Liver (tissue), 9 donors: ENCODE measurements around the gene SNRNP70. TPM values are rescaled to one million over a fixed set of nuclear protein-coding genes. Genes with fewer than 3 reads are reported as not detected.
A peak's percentile ranks its signal among the peaks of the same experiment; 100 is the strongest.

Experiments
- DNase-seq: peaks from one replicate; pipeline ENCODE4 v3.0.0-alpha.2; 2017; ENCODE audit warnings: low spot score
- H3K27ac ChIP-seq, 2 donors: one replicate each; pipeline ENCODE4 v1.7.0; 2013; ENCODE audit warnings: inconsistent platforms in 2 of 2, low read length in 2 of 2, control low read depth in 1 of 2, low read depth in 1 of 2, mild to moderate bottlenecking in 1 of 2
- H3K27me3 ChIP-seq, 4 donors: one replicate each; pipeline versions ENCODE4 v1.6.1 to v1.7.0; 2013; ENCODE audit warnings: low read length in 3 of 4, inconsistent platforms in 1 of 4, mild to moderate bottlenecking in 1 of 4, moderate library complexity in 1 of 4; ENCODE audit not compliant: control insufficient read depth in 4 of 4, insufficient read depth in 4 of 4
- H3K36me3 ChIP-seq, 4 donors: one replicate each; pipeline versions ENCODE4 v1.6.1 to v1.7.0; 2013; ENCODE audit warnings: low read length in 3 of 4, mild to moderate bottlenecking in 3 of 4, low read depth in 1 of 4, moderate library complexity in 1 of 4; ENCODE audit not compliant: control insufficient read depth in 4 of 4, insufficient read depth in 3 of 4
- H3K4me1 ChIP-seq, 4 donors: one replicate each; pipeline versions ENCODE4 v1.6.1 to v1.7.0; 2013; ENCODE audit warnings: low read length in 3 of 4, mild to moderate bottlenecking in 3 of 4, moderate library complexity in 1 of 4; ENCODE audit not compliant: control insufficient read depth in 4 of 4, insufficient read depth in 4 of 4
- H3K4me3 ChIP-seq, 3 donors: one replicate each; pipeline versions ENCODE4 v1.6.1 to v1.7.0; 2013; ENCODE audit warnings: low read length in 3 of 3, control low read depth in 1 of 3, low read depth in 1 of 3, mild to moderate bottlenecking in 1 of 3
- H3K9ac ChIP-seq, 2 donors: one replicate each; pipeline ENCODE4 v1.7.0; 2013; ENCODE audit warnings: low read length in 2 of 2, mild to moderate bottlenecking in 2 of 2, moderate library complexity in 2 of 2, control low read depth in 1 of 2, low read depth in 1 of 2
- H3K9me3 ChIP-seq, 4 donors: one replicate each; pipeline versions ENCODE4 v1.6.1 to v1.7.0; 2013; ENCODE audit warnings: low read length in 3 of 4; ENCODE audit not compliant: control insufficient read depth in 4 of 4
- FOXA1 ChIP-seq: IDR thresholded peaks from 2 replicates; pipeline ENCODE4 v1.6.1; 2016; ENCODE audit warnings: antibody characterized with exemption
- FOXA2 ChIP-seq: IDR thresholded peaks from 2 replicates; pipeline ENCODE4 v1.6.1; 2016; ENCODE audit warnings: antibody characterized with exemption
- GABPA ChIP-seq, 2 donors: IDR thresholded peaks in 1 of 2; conservative IDR thresholded peaks in 1 of 2; 2 replicates each; pipeline ENCODE4 v1.6.1; 2016; ENCODE audit warnings: antibody characterized with exemption in 2 of 2, mild to moderate bottlenecking in 1 of 2, moderate library complexity in 1 of 2
- HNF4A ChIP-seq, 2 donors: conservative IDR thresholded peaks; 2 replicates each; pipeline ENCODE4 v1.6.1; 2016; ENCODE audit warnings: antibody characterized with exemption in 2 of 2, mild to moderate bottlenecking in 2 of 2
- HNF4G ChIP-seq: IDR thresholded peaks from 2 replicates; pipeline ENCODE4 v1.6.1; 2016; ENCODE audit warnings: antibody characterized with exemption
- JUND ChIP-seq, 2 donors: IDR thresholded peaks; 2 replicates each; pipeline ENCODE4 v1.6.1; 2016; ENCODE audit warnings: antibody characterized with exemption in 2 of 2
- NR2F2 ChIP-seq: IDR thresholded peaks from 2 replicates; pipeline ENCODE4 v1.6.1; 2016; ENCODE audit warnings: antibody characterized with exemption
- RXRA ChIP-seq, 2 donors: IDR thresholded peaks; 2 replicates each; pipeline ENCODE4 v1.6.1; 2017 to 2018; ENCODE audit warnings: antibody characterized with exemption in 2 of 2, mild to moderate bottlenecking in 1 of 2
- SP1 ChIP-seq: IDR thresholded peaks from 2 replicates; pipeline ENCODE4 v1.6.1; 2018; ENCODE audit warnings: antibody characterized with exemption, mild to moderate bottlenecking
- TAF1 ChIP-seq: conservative IDR thresholded peaks from 2 replicates; pipeline ENCODE4 v1.6.1; 2016; ENCODE audit warnings: antibody characterized with exemption, mild to moderate bottlenecking
- WGBS: extraction: QIAGEN DNeasy Blood & Tissue Kit; methylation state at CpG from one replicate; pipeline ENCODE4 v1.1.7; 2013; 5-methylcytosine and 5-hydroxymethylcytosine counted together
- polyA plus RNA-seq, 2 donors: library from polyadenylated mRNA; stranded (reverse) in 1 of 2; unstranded in 1 of 2; fragments of 200-250 nt in 1 of 2; fragments of >200 nt in 1 of 2; fragmentation: Nextera tagmentation in 1 of 2; extraction: Ambion mirVana in 1 of 2; gene quantifications; one replicate each; pipeline versions ENCODE4 v1.2.1 to v1.2.3, GENCODE V29; 2013 to 2015
- total RNA-seq, 2 donors: library from RNA; depleted of rRNA; stranded (reverse); fragments of >200 nt; gene quantifications; one replicate each; pipeline ENCODE4 v1.2.3, GENCODE V29; 2014
- TF ChIP-seq, protein P1 (sequence below): fragments of 150-350 bp; IDR thresholded peaks from 2 replicates; pipeline ENCODE4 v1.5.1; 2017; ENCODE audit warnings: improper control_type of control experiment, low read depth, low read length; ENCODE audit not compliant: missing input control
- TF ChIP-seq, protein P2 (sequence below): IDR thresholded peaks from 2 replicates; pipeline ENCODE4 v1.6.1; 2016; ENCODE audit warnings: antibody characterized with exemption
- TF ChIP-seq, protein P3 (sequence below): IDR thresholded peaks from 2 replicates; pipeline ENCODE4 v1.6.1; 2016; ENCODE audit warnings: antibody characterized with exemption
- TF ChIP-seq, protein P4 (sequence below): IDR thresholded peaks from 2 replicates; pipeline ENCODE4 v1.6.1; 2016; ENCODE audit warnings: antibody characterized with exemption, mild to moderate bottlenecking
- TF ChIP-seq, protein P5 (sequence below): IDR thresholded peaks from 2 replicates; pipeline ENCODE4 v1.6.1; 2016; ENCODE audit warnings: antibody characterized with exemption
- donor health status: healthy.
- donor health status: healthy.
- donor health status: healthy.
- donor health status: healthy.
- donor health status: healthy.

Gene SNRNP70
- total and polyA plus RNA-seq, 4 donors, result 34.2 to 166 (median 94.8) TPM

DNA sequence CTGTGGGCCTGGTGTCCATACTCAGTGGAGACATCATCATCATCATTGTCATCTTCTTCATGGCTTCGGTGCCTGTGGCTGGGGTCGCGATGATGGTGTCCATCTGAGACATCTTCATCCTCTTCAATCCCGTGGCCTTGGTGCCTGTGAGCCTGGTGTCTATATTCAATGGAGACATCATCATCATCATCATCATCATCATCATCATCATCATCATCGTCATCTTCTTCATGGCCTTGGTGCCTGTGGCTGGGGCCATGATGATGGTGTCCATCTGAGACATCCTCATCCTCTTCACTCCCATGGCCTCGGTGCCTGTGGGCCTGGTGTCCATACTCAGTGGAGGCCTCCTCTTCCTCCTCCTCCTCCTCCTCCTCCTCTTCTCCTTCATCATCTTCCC lies 69.0 kb downstream of the SNRNP70 start:
- TF ChIP-seq FOXA2 (no peak), TAF1 (no peak), NR2F2 (no peak), RXRA (IDR thresholded peaks at IDR 0.05) (no peak), HNF4A (conservative IDR thresholded peaks at IDR 0.05) (no peak), SP1 (no peak)
- TF ChIP-seq, protein P1, sequence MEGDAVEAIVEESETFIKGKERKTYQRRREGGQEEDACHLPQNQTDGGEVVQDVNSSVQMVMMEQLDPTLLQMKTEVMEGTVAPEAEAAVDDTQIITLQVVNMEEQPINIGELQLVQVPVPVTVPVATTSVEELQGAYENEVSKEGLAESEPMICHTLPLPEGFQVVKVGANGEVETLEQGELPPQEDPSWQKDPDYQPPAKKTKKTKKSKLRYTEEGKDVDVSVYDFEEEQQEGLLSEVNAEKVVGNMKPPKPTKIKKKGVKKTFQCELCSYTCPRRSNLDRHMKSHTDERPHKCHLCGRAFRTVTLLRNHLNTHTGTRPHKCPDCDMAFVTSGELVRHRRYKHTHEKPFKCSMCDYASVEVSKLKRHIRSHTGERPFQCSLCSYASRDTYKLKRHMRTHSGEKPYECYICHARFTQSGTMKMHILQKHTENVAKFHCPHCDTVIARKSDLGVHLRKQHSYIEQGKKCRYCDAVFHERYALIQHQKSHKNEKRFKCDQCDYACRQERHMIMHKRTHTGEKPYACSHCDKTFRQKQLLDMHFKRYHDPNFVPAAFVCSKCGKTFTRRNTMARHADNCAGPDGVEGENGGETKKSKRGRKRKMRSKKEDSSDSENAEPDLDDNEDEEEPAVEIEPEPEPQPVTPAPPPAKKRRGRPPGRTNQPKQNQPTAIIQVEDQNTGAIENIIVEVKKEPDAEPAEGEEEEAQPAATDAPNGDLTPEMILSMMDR, result no peak
- TF ChIP-seq, protein P2, sequence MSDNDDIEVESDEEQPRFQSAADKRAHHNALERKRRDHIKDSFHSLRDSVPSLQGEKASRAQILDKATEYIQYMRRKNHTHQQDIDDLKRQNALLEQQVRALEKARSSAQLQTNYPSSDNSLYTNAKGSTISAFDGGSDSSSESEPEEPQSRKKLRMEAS, result no peak
- TF ChIP-seq, protein P3, sequence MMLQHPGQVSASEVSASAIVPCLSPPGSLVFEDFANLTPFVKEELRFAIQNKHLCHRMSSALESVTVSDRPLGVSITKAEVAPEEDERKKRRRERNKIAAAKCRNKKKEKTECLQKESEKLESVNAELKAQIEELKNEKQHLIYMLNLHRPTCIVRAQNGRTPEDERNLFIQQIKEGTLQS, result no peak
- H3K9ac ChIP-seq, result no peak overlapping the region
- H3K36me3 ChIP-seq, result no peaks in the 10 kb centered on the region
- no peak overlapping the region for H3K27ac ChIP-seq
- no peaks in the 10 kb centered on the region for H3K27me3 ChIP-seq
- no peak overlapping the region for H3K4me3 ChIP-seq
- peaks cover 3 to 26% (median 17%) of the 10 kb centered on the region in 4 donors for H3K4me1 ChIP-seq
- H3K9me3 ChIP-seq, result no peaks in the 10 kb centered on the region
- DNase-seq, result no peak
- WGBS, result 95% methylated on average over 6 of the region's 6 CpGs

DNA sequence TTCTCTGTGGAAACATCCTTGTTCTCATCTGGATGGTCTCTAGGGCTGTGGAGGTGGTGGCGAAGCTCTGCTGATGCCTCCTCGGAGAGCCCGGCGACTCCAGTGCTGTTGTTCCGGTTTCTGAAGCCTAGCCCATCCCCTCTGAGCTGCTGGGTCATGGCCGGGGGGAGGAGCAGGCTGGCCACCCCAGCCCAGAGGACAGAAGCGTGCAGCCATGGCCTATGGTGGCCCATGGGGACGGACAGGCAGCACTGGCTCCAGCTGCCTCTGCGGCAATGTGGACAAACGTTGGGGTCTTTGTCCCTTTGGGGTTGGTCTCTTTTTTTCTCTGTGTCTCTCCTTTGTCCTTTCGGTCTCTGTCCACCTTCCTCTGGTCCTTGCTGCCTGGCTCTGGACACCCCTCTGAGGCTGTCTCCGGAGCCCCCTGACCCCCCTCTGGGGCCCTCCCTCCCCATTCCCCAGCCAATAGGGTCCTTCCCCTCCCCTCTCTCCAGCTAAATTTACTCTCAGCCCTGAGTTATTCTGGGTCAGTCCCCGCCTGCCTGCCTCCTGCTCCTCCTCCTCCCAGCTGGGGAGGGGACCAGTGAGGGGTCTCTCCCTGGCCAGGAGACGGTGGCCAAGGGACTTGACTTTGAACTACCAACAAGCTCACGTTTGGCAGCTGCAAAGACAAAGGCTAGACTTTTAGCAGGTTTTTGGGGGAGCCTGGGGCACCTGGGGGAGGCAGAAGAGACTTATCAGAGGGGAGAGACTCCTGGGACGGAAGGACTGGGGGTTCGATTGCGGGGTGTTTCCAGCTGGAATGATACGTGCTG lies 70.0 kb downstream of the SNRNP70 start, which contains the start of gene HRC:
TSS of gene HRC (minus strand) at position 392 of the 815 bp plus-strand sequence. CDS start at position 233, 159 bp downstream.
- peaks cover 0 to 2% (median 0%) of the 10 kb centered on the region in 4 donors for H3K36me3 ChIP-seq
- H3K4me3 ChIP-seq, result no peak within 1 kb of the TSS
- no peaks in the 10 kb centered on the region for H3K9me3 ChIP-seq
- no peak within 1 kb of the TSS for H3K9ac ChIP-seq
- WGBS, result 59% methylated on average over 19 of the region's 19 CpGs
- peaks cover 3 to 18% (median 13%) of the 10 kb centered on the region in 4 donors for H3K4me1 ChIP-seq
- TF ChIP-seq GABPA (IDR thresholded peaks at IDR 0.05 in 1 of 2, conservative IDR thresholded peaks at IDR 0.05 in 1 of 2) (no peak), RXRA (IDR thresholded peaks at IDR 0.05) (no peak)
- H3K27ac ChIP-seq, result peak within 1 kb of the TSS; percentile 16 to 37
- peak; percentile 33 for DNase-seq
- no peaks in the 10 kb centered on the region for H3K27me3 ChIP-seq

DNA sequence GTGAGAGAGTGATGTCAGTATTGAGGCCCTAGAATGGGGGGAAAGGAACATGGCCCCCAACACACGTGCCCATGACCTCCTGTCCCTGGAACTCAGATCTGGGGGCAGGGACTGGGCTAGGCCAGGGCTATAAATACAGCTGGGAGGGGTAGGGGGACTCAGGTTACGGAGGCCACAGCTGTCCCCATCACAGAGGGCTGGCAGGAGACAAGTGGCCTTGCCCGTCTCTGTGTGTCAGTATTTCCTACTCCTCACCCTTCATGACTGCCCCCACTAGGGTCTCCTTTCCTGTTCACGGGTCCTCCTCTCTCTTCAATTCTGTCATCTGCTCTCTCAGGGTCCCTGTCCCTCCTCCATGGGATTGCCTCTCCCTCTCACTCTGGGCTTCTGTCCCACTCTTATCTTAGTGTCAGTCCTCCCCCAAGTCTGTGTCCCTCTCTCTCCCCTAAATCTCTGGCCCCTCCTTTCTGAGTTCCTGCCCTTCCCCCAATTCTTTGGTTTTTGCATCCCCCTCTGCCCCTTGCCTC lies 70.6 kb downstream of the SNRNP70 start:
- Histone ChIP-seq H3K36me3 (peaks cover 0 to 2% (median 0%) of the 10 kb centered on the region in 4 donors), H3K4me1 (peaks cover 3 to 14% (median 10%) of the 10 kb centered on the region in 4 donors), H3K27ac (peak overlapping the region in 1 of 2 donors; percentile 37), H3K27me3 (no peaks in the 10 kb centered on the region), H3K4me3 (no peak overlapping the region), H3K9ac (no peak overlapping the region), H3K9me3 (no peaks in the 10 kb centered on the region)
- no peak for DNase-seq
- WGBS, result 80% methylated on average over 4 of the region's 4 CpGs
- TF ChIP-seq, protein P3, result no peak
- TF ChIP-seq, protein P4, sequence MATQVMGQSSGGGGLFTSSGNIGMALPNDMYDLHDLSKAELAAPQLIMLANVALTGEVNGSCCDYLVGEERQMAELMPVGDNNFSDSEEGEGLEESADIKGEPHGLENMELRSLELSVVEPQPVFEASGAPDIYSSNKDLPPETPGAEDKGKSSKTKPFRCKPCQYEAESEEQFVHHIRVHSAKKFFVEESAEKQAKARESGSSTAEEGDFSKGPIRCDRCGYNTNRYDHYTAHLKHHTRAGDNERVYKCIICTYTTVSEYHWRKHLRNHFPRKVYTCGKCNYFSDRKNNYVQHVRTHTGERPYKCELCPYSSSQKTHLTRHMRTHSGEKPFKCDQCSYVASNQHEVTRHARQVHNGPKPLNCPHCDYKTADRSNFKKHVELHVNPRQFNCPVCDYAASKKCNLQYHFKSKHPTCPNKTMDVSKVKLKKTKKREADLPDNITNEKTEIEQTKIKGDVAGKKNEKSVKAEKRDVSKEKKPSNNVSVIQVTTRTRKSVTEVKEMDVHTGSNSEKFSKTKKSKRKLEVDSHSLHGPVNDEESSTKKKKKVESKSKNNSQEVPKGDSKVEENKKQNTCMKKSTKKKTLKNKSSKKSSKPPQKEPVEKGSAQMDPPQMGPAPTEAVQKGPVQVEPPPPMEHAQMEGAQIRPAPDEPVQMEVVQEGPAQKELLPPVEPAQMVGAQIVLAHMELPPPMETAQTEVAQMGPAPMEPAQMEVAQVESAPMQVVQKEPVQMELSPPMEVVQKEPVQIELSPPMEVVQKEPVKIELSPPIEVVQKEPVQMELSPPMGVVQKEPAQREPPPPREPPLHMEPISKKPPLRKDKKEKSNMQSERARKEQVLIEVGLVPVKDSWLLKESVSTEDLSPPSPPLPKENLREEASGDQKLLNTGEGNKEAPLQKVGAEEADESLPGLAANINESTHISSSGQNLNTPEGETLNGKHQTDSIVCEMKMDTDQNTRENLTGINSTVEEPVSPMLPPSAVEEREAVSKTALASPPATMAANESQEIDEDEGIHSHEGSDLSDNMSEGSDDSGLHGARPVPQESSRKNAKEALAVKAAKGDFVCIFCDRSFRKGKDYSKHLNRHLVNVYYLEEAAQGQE, result no peak
- TF ChIP-seq RXRA (IDR thresholded peaks at IDR 0.05) (no peak), FOXA1 (no peak), GABPA (IDR thresholded peaks at IDR 0.05 in 1 of 2, conservative IDR thresholded peaks at IDR 0.05 in 1 of 2) (no peak), HNF4G (no peak), FOXA2 (no peak), JUND (IDR thresholded peaks at IDR 0.05) (no peak)
- TF ChIP-seq, protein P5, sequence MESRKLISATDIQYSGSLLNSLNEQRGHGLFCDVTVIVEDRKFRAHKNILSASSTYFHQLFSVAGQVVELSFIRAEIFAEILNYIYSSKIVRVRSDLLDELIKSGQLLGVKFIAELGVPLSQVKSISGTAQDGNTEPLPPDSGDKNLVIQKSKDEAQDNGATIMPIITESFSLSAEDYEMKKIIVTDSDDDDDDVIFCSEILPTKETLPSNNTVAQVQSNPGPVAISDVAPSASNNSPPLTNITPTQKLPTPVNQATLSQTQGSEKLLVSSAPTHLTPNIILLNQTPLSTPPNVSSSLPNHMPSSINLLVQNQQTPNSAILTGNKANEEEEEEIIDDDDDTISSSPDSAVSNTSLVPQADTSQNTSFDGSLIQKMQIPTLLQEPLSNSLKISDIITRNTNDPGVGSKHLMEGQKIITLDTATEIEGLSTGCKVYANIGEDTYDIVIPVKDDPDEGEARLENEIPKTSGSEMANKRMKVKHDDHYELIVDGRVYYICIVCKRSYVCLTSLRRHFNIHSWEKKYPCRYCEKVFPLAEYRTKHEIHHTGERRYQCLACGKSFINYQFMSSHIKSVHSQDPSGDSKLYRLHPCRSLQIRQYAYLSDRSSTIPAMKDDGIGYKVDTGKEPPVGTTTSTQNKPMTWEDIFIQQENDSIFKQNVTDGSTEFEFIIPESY, result no peak
- TF ChIP-seq, protein P2, result no peak
